Endothelial cell of umbilical vein (primary cell): Measurements from ENCODE around the gene HYAL2. TPM values are rescaled to one million over a fixed set of nuclear protein-coding genes. Genes with fewer than 3 reads are reported as not detected.

Experiments
- BruUV-seq: library from RNA; stranded (reverse); fragments of 400-500 nt; replicated peaks from 2 replicates; lab custom pipeline; 2021; lab: Mats Ljungman, UMichigan
- CTCF ChIA-PET: fragments of 300-600, 350-600 bp; sonication (Branson Sonifier 250); formaldehyde crosslinking; loops from one replicate; lab custom pipeline; 2021; ENCODE audit warnings: antibody characterized with exemption, inconsistent platforms; lab: Charles Lee
- POLR2A ChIA-PET: fragments of 300-600, 350-600 bp; sonication (Branson Sonifier 250); formaldehyde crosslinking; loops from one replicate; lab custom pipeline; 2021; ENCODE audit warnings: antibody characterized with exemption, inconsistent platforms; lab: Charles Lee
- DNase-seq: peaks from one replicate; pipeline ENCODE4 v3.0.0-alpha.2; 2011; ENCODE audit warnings: low read depth, low spot score
- FAIRE-seq: peaks from 2 replicates; lab custom pipeline; 2011; peaks lifted over from hg19 to GRCh38; lab: Jason Lieb, UNC
- H2AFZ ChIP-seq: 2 replicates; pipeline ENCODE4 v1.6.0; 2012; ENCODE audit warnings: low read depth, low read length, control low read depth, inconsistent platforms
- H3K27ac ChIP-seq: 2 replicates; pipeline ENCODE4 v1.5.1; 2011; ENCODE audit warnings: low read depth, mild to moderate bottlenecking, control low read depth, low read length, moderate library complexity; ENCODE audit not compliant: insufficient read depth
- H3K27me3 ChIP-seq, 2 experiments: 2 replicates each; pipeline versions ENCODE4 v1.6.0 to v1.6.1; 2011; ENCODE audit warnings: low read length in 2 of 2, mixed read lengths in 1 of 2; ENCODE audit not compliant: control insufficient read depth in 2 of 2, insufficient read depth in 2 of 2
- H3K36me3 ChIP-seq, 2 experiments: 2 replicates in 1 of 2; 3 replicates in 1 of 2; pipeline ENCODE4 v1.5.1; 2011; ENCODE audit warnings: low read length in 2 of 2, mild to moderate bottlenecking in 1 of 2, moderate library complexity in 1 of 2; ENCODE audit not compliant: control insufficient read depth in 2 of 2, insufficient read depth in 2 of 2; ENCODE audit errors: extremely low read depth in 1 of 2
- H3K4me1 ChIP-seq: 3 replicates; pipeline ENCODE4 v1.5.1; 2011; ENCODE audit warnings: mild to moderate bottlenecking, low read length; ENCODE audit not compliant: control insufficient read depth, insufficient read depth; ENCODE audit errors: extremely low read depth
- H3K4me2 ChIP-seq: 2 replicates; pipeline ENCODE4 v1.6.1; 2011; ENCODE audit warnings: low read length, control low read depth, mixed read lengths; ENCODE audit not compliant: insufficient read depth
- H3K4me3 ChIP-seq, 3 experiments: fragments of 200-600 bp in 1 of 3; sonication (generic), shearing (Covaris generic) in 1 of 3; replicated peaks in 1 of 3; 2 replicates each; pipeline ENCODE4 v1.5.1; 2011 to 2016; ENCODE audit warnings: control low read depth in 3 of 3, low read length in 3 of 3, mild to moderate bottlenecking in 2 of 3, inconsistent platforms in 1 of 3, low read depth in 1 of 3, moderate library complexity in 1 of 3; ENCODE audit not compliant: insufficient read depth in 1 of 3
- H3K79me2 ChIP-seq: 2 replicates; pipeline ENCODE4 v1.6.0; 2012; ENCODE audit warnings: low read length, inconsistent platforms; ENCODE audit not compliant: control insufficient read depth, insufficient read depth
- H3K9ac ChIP-seq: replicated peaks from 2 replicates; pipeline ENCODE3; 2011; ENCODE audit warnings: low read length, control low read depth; ENCODE audit not compliant: insufficient read depth; ENCODE audit errors: extremely low read depth
- H3K9me1 ChIP-seq: replicated peaks from 3 replicates; pipeline ENCODE4 v1.6.0; 2011; ENCODE audit warnings: mild to moderate bottlenecking, low read length; ENCODE audit not compliant: control insufficient read depth, insufficient read depth; ENCODE audit errors: extremely low read depth
- H3K9me3 ChIP-seq: replicated peaks from 2 replicates; pipeline ENCODE4 v1.5.1; 2012; ENCODE audit warnings: low read length, inconsistent platforms; ENCODE audit not compliant: control insufficient read depth, insufficient read depth
- H4K20me1 ChIP-seq: replicated peaks from 2 replicates; pipeline ENCODE3; 2011; ENCODE audit warnings: mild to moderate bottlenecking, low read length; ENCODE audit not compliant: control insufficient read depth, insufficient read depth; ENCODE audit errors: extremely low read depth
- EZH2 ChIP-seq: IDR thresholded peaks from 2 replicates; pipeline ENCODE4 v1.6.1; 2012; ENCODE audit warnings: borderline replicate concordance, low read depth, mild to moderate bottlenecking, moderate library complexity, low read length, inconsistent platforms; ENCODE audit not compliant: severe bottlenecking
- FOS ChIP-seq: IDR thresholded peaks from 2 replicates; pipeline ENCODE4 v1.6.1; 2011; ENCODE audit warnings: mild to moderate bottlenecking, low read length, moderate library complexity, borderline replicate concordance; ENCODE audit not compliant: insufficient read depth
- GATA2 ChIP-seq: IDR thresholded peaks from 2 replicates; pipeline ENCODE4 v1.7.0; 2011; ENCODE audit warnings: low read depth, mild to moderate bottlenecking, moderate library complexity, mixed read lengths, low read length; ENCODE audit not compliant: insufficient read length, insufficient read depth
- JUN ChIP-seq: IDR thresholded peaks from 2 replicates; pipeline ENCODE4 v1.6.1; 2011; ENCODE audit warnings: borderline replicate concordance, low read depth; ENCODE audit not compliant: insufficient read length, insufficient read depth
- MYC ChIP-seq: IDR thresholded peaks from one replicate; pipeline ENCODE4 v1.6.1; 2011; ENCODE audit warnings: mild to moderate bottlenecking, low read depth, low read length
- POLR2A ChIP-seq: IDR thresholded peaks from 2 replicates; pipeline ENCODE4 v1.6.1; 2012; ENCODE audit warnings: low read depth, mild to moderate bottlenecking, control low read depth, low read length
- POLR2AphosphoS5 ChIP-seq: IDR thresholded peaks from 2 replicates; pipeline ENCODE4 v1.6.1; 2012; ENCODE audit warnings: low read depth, mild to moderate bottlenecking, control low read depth, low read length, moderate library complexity; ENCODE audit not compliant: insufficient read depth
- dilution Hi-C: fragments of 300-500 bp; cut with MboI; formaldehyde crosslinking; loops from one replicate; pipeline ENCODE4 v1.15.0; 2019; ENCODE audit warnings: low sequenced_read_pairs; ENCODE audit not compliant: extremely low pct_ligation_motif_present
- intact Hi-C: fragments of 100-400 bp; cut with micrococcal nuclease; formaldehyde crosslinking; loops from one replicate; pipeline ENCODE4 v1.10.0; 2022
- polyA plus RNA-seq, 4 experiments: library from polyadenylated mRNA; depleted of rRNA in 3 of 4; stranded (reverse) in 3 of 4; unstranded in 1 of 4; fragments of >200 nt; gene quantifications; 2 replicates each; pipeline versions ENCODE4 v1.2.1 to v1.2.3, GENCODE V29; 2011 to 2012; ENCODE audit warnings: missing spikeins in 1 of 4
- total RNA-seq: library from RNA; stranded (reverse); gene quantifications from 2 replicates; pipeline ENCODE4 v1.2.3, GENCODE V29; 2021
- TF ChIP-seq, protein P1 (sequence below): IDR thresholded peaks from 2 replicates; pipeline ENCODE4 v1.6.1; 2011; ENCODE audit not compliant: insufficient read depth, insufficient read length
- TF ChIP-seq, protein P2 (sequence below), 2 donors: IDR thresholded peaks; 1 replicate in 1 of 2; 2 replicates in 1 of 2; pipeline ENCODE4 v1.5.1; 2011; ENCODE audit warnings: low read length in 2 of 2, mild to moderate bottlenecking in 2 of 2, moderate library complexity in 2 of 2, control low read depth in 1 of 2, inconsistent platforms in 1 of 2, low read depth in 1 of 2; ENCODE audit not compliant: insufficient read depth in 1 of 2; ENCODE audit errors: extremely low read depth in 1 of 2

HYAL2 gene
- total and polyA plus RNA-seq, 2 donors (not counting 3 experiments of a cell fraction or from before 2014, with no cell fraction given): 266 to 970 TPM

DNA sequence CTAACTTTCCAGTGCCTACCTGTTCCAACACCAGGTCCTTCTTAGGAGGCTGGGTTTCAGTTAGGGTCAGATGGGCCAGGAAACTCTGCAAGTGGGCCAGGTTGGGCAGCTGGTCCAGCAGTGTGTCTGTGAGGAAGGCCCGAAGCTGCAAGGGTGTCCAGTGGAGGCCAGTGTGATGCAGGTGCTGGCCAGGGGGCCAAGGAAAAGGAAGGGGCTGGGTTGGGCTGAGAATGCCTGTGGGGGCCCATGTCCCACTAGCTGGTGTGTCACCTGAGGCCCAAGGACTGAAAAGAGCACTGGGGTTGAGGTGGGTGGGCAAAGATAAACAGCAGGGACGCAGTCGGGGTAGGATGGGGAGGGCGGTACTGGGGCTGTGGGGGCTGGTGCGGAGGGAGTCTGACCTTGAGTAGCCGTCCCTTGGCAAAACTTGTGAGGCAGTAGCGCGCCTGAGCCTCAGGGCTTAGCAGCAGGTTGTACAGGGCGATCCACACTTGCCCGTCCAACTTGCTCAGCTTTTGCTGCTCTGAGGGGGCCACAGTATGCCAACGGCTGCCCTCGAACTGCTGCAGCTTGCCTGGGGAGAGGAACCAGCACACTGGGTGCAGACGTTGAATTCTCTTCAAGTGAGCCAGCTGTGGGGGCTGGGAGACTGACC is 19.6 kb upstream of the HYAL2 start:
- Histone ChIP-seq H3K4me1 (peaks cover 19% of the 10 kb centered on the region), H3K9me1 (no peaks in the 10 kb centered on the region), H2AFZ (no peak overlapping the region), H3K4me3 (no peak overlapping the region), H3K9ac (no peak overlapping the region), H3K27me3 (no peaks in the 10 kb centered on the region), H3K36me3 (no peaks in the 10 kb centered on the region), H4K20me1 (no peaks in the 10 kb centered on the region), H3K27ac (no peak overlapping the region), H3K4me2 (no peak overlapping the region), H3K9me3 (no peaks in the 10 kb centered on the region), H3K79me2 (peaks cover under 1% of the 10 kb centered on the region)
- POLR2A ChIA-PET: no interaction called here
- intact Hi-C loops (no loop called here), dilution Hi-C loops (no loop called here)
- no peak for DNase-seq
- FAIRE-seq: no peak
- BruUV-seq: no TSS peak
- CTCF ChIA-PET: interaction anchor here (1.1 kb wide), 1 partner anchor 200 kb away, joined by 5 read pairs; no protein-coding TSS in a partner anchor
- TF ChIP-seq MYC (no peak), EZH2 (no peak), POLR2A (no peak), JUN (no peak), GATA2 (no peak), POLR2AphosphoS5 (no peak), FOS (no peak)
- TF ChIP-seq, protein P1, sequence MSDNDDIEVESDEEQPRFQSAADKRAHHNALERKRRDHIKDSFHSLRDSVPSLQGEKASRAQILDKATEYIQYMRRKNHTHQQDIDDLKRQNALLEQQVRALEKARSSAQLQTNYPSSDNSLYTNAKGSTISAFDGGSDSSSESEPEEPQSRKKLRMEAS: no peak
- TF ChIP-seq, protein P2, sequence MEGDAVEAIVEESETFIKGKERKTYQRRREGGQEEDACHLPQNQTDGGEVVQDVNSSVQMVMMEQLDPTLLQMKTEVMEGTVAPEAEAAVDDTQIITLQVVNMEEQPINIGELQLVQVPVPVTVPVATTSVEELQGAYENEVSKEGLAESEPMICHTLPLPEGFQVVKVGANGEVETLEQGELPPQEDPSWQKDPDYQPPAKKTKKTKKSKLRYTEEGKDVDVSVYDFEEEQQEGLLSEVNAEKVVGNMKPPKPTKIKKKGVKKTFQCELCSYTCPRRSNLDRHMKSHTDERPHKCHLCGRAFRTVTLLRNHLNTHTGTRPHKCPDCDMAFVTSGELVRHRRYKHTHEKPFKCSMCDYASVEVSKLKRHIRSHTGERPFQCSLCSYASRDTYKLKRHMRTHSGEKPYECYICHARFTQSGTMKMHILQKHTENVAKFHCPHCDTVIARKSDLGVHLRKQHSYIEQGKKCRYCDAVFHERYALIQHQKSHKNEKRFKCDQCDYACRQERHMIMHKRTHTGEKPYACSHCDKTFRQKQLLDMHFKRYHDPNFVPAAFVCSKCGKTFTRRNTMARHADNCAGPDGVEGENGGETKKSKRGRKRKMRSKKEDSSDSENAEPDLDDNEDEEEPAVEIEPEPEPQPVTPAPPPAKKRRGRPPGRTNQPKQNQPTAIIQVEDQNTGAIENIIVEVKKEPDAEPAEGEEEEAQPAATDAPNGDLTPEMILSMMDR (IDR thresholded peaks at IDR 0.05; ENCODE audit: extremely low read depth in 1 of 2, insufficient read depth in 1 of 2, low read depth in 1 of 2, low read length in 2 of 2): no peak
